GM18517 (cell line): ENCODE data around the gene BMF.
"Not testable (repeated sequence)": the region's sequence is repeated elsewhere in the genome, so short reads cannot be mapped to it uniquely, and the experiment has no call there.

Experiments
- ATAC-seq: cut with Tn5 transposase; IDR thresholded peaks from one replicate; pipeline ENCODE4 v1.9.1; 2021; ENCODE audit warnings: mild to moderate bottlenecking, moderate library complexity; ENCODE audit not compliant: unreplicated experiment

Gene BMF

DNA sequence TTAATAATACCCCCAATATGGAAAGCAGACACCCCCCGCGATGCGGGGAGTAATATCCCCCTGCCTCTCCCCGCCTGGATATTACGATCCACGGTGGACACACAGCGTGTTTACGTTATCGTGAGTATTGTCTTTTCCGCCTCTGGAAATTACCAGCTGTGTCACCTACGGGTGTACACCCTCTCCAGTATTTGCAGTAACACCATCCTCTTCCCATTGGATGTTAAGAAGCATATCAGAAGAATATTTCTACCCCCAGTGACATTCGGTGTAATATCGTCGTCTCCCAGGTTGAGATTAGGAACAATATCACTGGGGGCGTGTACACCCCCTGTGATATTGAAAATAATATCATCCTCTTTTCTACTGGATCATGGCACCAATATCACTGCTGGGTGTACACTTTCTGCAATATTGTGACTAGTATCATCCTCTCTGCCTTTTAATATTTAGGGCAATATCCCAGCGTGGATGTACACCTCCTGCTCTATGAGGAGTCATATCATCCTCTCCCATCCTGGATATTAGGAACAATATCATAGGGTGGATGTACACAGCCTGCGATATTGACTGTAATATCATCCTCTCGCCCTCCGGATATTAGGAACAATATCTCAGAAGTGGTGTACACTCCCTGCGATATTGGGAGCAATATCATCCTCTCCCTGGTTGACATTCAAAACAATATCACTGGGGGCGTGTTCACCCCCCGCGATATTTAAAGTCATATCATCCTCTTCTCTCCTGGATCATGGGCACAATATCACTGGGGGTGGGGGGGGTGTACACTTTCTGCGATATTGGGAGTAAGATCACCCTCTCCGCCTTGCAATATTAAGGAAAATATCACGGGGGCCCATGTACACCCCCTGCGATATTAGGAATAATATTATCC is 20.3 kb upstream of the BMF start:
- ATAC-seq, result no peak

DNA sequence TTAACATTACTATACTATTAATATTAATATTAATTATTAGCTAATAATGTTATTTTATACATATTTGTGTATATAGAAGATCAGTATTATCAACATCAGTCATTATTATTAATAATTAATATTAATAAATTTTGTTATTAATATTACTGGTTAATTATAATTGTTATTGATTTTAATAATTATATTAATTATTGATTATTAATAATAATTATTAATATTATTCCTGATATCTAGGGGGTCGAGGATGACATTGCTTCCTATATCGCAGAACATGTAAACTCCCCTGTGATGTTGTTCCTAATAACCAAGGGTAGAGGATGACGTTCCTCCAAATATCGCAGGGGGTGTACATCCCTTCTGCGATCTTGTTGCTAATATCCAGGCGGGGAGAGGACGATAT is 17.3 kb upstream of the BMF start:
- no peak for ATAC-seq

DNA sequence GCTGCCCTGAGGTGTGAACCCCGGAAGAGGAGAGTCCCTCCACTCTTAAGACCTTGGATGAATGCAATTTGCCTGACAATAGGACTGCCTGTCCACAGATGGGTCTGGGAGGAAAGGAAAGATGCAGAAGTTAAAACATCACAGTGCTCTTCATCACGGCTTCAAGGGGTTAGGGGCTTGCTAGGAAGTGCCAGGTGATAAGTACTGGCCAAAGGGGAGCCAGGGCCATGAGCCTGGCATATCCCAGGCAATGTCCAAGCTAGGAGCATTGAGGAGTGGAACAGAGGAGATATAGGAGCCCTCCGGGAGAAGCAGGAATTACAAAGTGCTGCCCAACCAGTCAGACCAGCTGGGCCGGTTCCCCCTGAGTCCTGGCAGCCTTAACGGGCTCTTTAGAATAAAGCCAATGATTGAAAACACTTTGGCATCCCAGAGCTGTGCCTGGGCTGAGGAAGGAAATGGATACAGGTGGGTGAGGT is 16.2 kb upstream of the BMF start:
- not testable (repeated sequence) for ATAC-seq

DNA sequence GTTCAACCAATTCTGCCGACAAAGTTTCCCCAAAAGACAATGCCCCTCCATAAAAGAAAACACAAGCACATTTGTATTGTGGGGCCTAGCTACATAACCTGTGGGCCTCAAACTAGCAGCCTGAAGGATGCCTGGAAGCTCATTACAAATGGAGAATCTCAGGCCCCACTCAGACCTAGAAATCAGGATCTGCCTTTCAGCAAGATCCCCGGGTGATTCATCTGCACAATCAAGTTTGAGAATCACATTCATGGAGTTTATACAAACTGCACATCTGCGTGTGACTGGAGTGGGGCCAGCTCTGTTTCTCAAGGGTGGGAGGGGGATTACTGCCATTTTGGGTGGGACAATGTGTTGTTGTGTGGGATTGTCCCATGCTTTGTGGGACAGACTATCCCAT is 15.7 kb upstream of the BMF start:
- not testable (repeated sequence) for ATAC-seq

DNA sequence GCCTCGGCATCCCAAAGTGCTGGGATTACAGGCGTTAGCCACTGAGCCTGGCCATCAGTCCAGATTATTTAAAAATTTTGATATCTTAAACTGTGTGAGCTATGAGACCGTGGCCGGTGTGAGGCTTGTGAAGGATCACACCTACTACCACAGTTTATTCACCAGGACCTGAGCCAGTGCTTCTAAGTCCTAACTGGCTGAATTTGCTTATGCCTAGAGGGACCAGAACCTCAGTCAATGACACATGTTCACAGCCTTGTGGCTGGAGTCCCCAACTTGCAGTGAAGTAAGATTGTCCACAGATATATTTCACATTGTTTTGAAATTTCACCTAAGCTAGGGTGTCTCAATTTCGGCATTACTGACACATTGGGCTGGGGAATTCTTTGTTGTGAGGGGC is 15.2 kb upstream of the BMF start:
- ATAC-seq, result not testable (repeated sequence)

DNA sequence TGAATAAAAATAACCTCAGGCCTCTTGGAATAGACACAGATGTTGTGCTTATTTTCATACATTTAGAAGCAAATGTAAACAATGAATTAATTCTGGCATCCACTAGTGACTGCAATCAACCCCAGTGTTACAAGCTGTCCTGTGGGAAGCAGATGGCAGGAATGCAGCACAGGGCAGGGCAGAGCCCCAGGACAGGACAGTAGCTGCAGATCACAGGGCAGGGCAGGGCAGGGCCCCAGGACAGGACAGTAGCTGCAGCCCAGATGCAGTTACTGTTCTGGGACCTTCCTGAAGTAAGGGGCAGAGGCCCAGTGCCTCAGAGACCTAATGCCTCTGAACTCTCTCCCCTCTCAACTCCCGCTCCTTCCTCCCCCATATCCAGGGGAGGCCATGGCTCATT is 14.3 kb upstream of the BMF start:
- ATAC-seq, result not testable (repeated sequence)

DNA sequence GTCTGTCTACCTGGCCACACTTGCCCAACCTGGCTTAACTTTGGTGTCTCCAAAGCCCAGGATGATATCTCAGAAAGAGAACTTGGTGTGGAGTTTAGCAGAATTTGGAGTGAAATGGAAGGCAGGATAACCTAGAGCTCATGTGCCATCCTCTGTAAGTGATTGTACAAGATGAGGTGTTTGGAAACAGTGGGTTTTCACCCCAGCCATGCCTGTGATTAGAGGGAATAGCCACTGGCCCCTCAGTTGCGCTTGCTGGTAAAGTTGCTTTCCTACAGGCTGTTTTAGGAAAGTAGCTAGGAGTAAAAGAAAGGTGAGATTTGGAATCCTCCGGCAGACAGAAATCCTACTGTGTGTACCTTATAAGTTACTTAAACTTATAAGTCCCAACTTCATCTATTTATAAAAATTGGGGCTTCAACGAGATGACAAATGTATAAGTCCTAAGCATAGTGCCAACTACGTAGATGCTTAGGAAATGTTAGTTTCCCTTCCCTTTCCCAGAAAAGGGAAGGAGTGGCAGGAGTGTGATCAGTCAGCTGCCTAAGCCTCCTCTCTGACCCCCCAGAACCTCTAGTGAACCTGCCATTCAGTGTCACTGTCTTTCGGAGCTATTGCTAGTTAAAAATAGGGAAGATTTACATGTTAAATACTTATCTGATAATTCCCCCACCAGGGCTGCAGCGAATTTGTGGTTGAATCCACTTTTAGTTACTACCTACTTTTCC is 13.4 kb upstream of the BMF start:
- no peak for ATAC-seq

DNA sequence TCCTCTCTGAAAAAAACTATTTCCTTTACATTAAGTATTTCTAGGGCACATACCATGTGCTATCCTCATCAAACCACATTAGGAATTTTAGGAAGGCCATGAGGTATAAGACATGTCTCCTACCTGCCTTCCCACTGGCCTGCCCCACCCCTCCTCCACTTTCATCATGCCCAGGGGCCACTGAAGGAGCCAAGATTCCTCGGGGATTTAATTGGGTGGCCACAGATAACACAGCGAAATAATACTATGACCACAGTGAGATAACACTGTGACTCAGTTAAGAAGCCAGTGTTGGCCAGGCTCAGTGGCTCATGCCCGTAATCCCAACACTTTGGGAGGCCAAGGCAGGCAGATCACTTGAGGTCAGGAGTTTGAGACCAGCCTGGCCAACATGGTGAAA is 9.8 kb upstream of the BMF start:
- no peak for ATAC-seq

DNA sequence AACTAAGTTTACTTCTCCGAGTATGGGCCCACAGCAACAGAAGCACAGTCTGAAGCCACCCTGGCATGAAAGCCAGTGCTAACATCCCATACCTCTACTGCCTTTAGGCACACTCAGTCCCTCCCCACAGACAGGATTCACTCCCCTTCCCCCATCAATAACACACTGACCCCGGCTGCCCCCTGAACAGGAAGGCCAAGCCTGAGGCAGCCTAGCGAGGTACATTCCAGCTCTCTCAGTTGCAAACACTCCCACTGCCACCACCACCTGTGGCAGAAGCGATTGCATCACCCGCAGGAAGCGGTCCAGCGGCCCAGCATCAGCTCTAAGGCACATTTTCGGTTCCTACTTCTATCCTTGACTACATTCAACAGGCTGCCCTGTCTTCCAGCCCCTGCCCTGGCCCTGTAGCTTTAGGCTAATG is 7.0 kb upstream of the BMF start:
- ATAC-seq, result peak; percentile 89

DNA sequence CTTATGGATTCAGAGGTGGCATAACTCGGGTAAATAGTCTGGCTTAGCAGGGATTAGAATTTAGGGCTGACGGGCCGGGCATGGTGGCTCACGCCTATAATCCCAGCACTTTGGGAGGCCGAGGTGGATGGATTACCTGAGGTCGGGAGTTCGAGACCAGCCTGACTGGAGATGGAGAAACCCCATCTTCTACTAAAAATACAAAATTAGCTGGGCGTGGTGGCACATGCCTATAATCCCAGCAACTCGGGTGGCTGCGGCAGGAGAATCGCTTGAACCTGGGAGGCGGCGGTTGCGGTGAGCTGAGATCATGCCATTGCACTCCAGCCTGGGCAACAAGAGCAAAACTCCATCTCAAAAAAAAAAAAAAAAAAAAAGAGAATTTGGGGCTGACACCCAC is 6.4 kb upstream of the BMF start:
- ATAC-seq, result not testable (repeated sequence)

DNA sequence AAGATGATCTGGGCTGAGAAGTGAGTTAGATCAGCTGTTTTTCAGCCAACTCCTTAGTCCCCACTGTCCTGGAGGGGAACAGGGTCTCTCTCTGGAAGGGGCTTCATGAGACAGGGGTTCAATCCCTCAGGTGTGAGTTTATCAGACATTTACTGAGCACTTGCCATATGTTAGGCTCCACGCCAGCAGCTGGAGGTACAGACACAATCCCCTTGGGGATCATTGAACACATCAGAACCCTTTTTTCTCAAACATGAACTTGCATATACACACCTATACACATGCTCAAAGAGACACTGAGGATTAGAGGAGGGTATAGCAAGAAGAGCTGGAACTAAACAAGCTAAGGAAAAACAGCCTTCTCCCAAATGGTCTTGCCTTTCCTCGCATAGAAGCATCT is 5.5 kb upstream of the BMF start:
- ATAC-seq, result no peak

DNA sequence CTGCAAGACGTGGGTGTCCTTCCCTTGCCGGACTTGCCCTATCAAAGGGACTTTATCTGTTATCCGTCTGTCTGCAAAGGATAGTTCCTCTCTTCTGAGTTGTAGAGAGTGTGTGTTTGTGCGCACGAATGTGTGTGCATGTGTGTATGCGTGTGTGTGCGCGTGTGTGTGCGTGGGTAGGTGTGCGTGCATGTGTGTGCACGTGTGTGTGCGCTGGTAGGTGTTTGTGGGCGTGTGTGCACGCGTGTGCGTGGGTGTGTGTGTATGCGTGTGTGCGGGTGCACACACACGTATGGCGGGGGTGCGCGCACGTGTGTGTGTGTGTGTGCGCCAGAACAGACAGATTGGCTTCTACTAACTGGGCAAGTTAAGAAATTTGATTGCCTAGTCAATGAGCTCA is 4.1 kb upstream of the BMF start:
- ATAC-seq, result no peak

DNA sequence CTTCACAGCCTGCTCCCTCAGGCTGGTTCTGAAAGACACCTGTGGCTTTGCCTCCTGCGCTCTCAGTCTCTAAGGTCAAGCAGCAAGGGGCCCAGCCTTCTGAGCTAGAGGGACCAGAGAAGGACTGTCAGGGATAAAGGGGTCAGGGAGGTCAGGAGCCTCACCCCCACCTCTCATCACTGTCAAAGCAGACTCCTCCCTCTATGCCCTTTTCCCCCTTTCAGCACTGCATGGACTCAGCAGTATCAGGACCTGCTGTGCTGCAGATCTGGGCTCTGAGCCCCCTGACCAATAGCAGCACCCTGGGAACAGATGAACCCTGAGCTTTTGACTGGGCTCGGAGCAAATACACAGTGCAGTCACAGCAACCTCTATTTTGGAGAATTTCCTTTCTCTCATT is 3.2 kb upstream of the BMF start:
- ATAC-seq, result no peak

DNA sequence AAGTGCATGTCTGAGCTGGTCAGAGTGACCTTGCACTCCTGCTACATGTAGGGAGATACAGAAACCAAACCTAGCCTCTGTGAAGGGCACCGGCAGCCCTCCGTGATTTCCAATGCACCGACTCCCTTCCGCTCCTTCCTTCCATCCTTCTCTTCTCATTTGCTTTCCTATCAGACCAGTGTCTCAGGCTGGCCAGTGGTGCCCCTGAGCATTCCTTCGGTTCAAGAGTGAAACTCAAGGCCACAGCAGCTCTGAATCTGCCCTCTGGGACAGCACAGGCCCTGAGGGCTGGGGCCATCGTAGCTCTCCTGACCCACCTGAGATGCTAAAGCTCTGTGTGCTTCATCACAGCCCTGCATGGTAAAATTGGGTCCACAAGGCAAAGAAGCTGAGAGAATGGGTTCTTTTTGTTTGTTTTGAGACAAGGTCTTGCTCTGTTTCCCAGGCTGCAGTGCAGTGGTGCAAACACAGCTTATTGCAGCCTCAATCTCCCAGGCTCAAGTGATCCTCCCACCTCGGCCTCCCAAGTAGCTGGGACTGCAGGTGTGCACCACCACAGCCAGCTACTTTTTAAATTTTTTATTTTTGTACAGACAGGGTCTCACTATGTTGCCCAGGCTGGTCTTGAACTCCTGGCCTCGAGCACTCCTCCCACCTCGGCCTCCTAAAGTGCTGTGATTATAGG is 2.3 kb upstream of the BMF start:
- ATAC-seq, result no peak

DNA sequence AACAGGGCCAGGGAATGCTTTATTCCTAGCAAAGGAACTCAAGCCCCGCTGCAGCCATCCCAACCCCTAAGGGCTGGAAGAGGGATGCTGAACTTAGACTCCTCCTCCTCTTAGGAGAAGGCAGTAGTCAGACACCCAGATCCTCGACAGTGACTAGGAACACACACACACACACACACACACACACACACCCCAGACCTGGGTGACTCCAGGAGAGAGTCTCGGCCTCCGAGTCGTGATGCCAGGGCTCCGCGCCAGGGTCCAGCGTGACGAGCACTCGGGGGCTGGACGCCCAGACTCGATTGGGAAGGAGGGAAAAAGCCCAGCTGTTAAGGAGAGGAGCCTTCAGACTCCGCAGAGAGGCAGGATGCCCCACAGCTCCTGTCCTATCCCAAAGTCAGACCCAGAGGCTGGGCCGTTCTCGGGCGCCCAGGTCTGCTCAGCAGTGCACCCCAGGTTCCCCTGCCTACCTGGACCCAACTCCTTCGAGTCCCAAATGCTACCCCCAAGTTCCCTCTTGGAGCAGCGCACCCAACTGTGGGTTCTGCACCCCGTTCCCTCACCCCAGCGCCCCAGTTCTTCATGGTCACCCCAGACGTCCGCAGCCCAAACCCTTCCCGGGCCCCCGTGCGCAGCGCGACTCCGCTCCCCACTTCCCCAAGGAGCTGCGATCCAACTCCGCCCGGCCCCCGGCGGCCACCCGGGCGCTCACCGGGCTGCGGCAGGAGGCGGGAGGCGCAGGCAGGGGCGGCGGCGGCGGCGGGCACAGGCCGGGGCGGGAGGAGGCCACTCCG is 421 bp downstream of the BMF start:
- ATAC-seq, result peak; percentile 10

DNA sequence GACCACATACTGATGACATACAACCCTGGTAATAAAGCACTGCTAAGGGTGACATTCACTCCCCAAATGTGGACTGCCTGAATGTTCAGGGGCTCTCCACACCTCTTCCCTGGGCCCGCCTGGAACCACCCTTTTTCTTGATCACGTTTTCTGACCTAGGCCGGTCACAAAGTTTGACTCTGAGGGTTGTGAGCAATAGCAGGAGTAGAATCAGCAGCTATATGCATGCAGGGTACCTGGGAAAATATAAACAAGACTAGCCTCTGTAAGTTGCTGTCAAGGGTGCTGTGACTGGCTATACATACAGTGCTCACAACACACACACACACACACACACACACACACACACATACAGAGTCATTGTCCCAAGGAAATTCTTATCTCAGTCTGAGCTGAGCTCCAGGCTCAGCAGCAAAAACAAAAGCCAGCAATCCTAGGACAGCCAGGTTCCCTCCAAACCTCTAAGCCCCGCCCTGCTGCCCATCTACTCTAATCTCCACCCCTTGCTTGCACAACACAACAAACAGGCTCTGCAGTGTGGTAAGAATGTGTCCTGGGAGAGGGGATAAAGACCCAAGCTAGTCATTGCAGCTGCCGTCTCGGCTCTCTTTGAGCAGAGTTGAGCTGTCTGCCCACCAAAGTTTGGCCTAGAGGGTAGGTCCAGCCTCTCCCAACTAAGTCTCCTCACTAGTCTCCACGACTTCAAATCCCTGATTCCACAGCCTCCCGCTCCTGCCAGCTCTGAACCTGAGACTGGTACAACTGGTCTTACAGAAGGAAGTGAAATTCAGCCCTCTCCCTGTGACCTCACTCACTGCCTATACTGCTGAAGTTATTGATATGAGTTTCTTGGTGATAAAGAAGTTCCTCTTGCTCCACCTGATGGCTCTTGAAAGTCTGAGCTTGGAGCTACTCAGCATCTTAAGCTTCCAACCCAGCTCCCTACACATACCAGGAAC is 2.2 kb downstream of the BMF start:
- ATAC-seq, result peak; percentile 40

DNA sequence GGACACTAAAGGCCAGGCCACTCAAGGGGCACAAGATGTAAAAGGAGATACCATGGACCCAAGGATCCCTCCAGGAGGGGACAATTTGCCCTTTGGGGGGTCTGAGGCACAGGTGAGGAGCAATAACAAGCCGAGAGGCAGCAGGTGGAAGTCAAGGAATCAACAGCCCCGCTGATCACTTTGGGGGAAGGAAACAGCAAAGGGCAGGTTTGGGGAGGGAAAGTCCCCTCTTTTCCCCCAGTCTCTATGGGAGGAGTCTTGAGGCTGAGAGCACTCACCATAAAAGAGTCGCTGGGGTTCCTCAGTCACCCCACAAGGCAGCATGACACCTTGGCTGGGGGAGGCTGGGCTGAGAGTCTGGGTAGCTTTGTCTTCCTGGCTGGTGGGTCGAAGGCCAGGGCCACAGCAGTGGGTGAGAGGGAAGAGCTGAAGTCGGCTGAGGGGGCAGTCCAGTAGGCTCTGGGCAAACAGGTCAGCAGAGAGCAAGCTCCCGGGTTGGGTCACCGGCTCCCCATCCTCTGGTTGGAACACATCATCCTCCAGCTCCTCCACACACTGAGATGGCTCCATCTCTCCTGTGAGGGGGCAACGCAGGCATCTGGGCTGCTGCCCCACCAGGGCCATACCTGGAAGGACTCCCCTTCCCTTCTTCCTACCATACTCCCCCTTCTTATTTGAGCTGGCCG is 3.0 kb downstream of the BMF start:
- no peak for ATAC-seq

DNA sequence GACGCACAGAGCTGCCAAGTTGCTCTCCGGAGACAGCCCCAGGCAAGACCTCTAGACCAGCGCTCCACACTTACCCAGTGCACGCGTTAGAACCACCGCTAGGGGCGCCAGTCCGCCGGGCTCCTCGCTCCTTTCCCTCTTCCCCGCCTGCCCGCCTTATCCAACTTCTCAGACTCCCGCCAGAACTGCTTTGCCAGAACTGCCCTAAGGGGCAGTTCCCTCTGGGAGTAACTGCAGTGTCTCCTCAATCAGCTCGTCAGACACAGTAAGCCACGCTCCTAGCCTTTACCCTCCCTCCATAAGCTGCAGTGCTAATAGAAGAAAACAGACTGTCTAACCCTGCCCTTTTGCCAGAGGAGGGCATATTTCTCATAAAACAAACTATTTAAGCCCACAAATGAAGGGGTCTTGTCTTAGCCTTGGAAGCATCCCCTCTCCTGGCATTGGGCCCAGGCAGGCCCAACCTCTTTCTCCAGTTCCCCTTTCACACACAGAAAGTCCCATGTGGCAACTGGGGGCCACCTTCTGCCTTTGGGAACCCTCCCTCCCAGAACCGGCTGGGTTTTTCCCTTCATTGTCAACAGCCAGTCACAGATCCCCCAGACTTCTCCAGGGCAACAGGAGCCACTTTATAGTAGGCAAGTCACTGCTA is 3.7 kb downstream of the BMF start:
- ATAC-seq, result peak; percentile 27
